Liver (tissue), 3 donors: ENCODE measurements around the gene PSTK.

Experiments
- CTCF ChIP-seq: fragments of 150-350 bp; IDR thresholded peaks from 2 replicates; pipeline ENCODE4 v1.5.1; 2017; ENCODE audit warnings: improper control_type of control experiment, low read depth, low read length; ENCODE audit not compliant: missing input control
- EGR1 ChIP-seq, 2 donors: IDR thresholded peaks; 2 replicates each; pipeline ENCODE4 v1.6.1; 2016 to 2018; ENCODE audit warnings: antibody characterized with exemption in 2 of 2, low read depth in 2 of 2
- FOXA1 ChIP-seq: IDR thresholded peaks from 2 replicates; pipeline ENCODE4 v1.6.1; 2016; ENCODE audit warnings: antibody characterized with exemption
- GABPA ChIP-seq, 2 donors: IDR thresholded peaks in 1 of 2; conservative IDR thresholded peaks in 1 of 2; 2 replicates each; pipeline ENCODE4 v1.6.1; 2016; ENCODE audit warnings: antibody characterized with exemption in 2 of 2, mild to moderate bottlenecking in 1 of 2, moderate library complexity in 1 of 2
- JUND ChIP-seq, 2 donors: IDR thresholded peaks; 2 replicates each; pipeline ENCODE4 v1.6.1; 2016; ENCODE audit warnings: antibody characterized with exemption in 2 of 2
- MAX ChIP-seq: IDR thresholded peaks from 2 replicates; pipeline ENCODE4 v1.6.1; 2016; ENCODE audit warnings: antibody characterized with exemption
- NR2F2 ChIP-seq: IDR thresholded peaks from 2 replicates; pipeline ENCODE4 v1.6.1; 2016; ENCODE audit warnings: antibody characterized with exemption
- RAD21 ChIP-seq, 2 donors: IDR thresholded peaks; 2 replicates each; pipeline ENCODE4 v1.6.1; 2016; ENCODE audit warnings: antibody characterized with exemption in 2 of 2, mild to moderate bottlenecking in 2 of 2
- REST ChIP-seq: IDR thresholded peaks from 2 replicates; pipeline ENCODE4 v1.6.1; 2016; ENCODE audit warnings: antibody characterized with exemption, mild to moderate bottlenecking
- RXRA ChIP-seq, 2 donors: IDR thresholded peaks; 2 replicates each; pipeline ENCODE4 v1.6.1; 2017 to 2018; ENCODE audit warnings: antibody characterized with exemption in 2 of 2, mild to moderate bottlenecking in 1 of 2
- SP1 ChIP-seq: IDR thresholded peaks from 2 replicates; pipeline ENCODE4 v1.6.1; 2018; ENCODE audit warnings: antibody characterized with exemption, mild to moderate bottlenecking
- YY1 ChIP-seq: IDR thresholded peaks from 2 replicates; pipeline ENCODE4 v1.6.1; 2016; ENCODE audit warnings: antibody characterized with exemption, mild to moderate bottlenecking
- ZBTB33 ChIP-seq: IDR thresholded peaks from 2 replicates; pipeline ENCODE4 v1.6.1; 2016; ENCODE audit warnings: antibody characterized with exemption
- donor health status: healthy.
- donor health status: healthy.

GRCh38 chr10:123021517-123021916, 41.3 kb downstream of the PSTK start:
- TF ChIP-seq CTCF (peak; percentile 47), RXRA (IDR thresholded peaks at IDR 0.05) (no peak), JUND (IDR thresholded peaks at IDR 0.05) (no peak), NR2F2 (no peak), MAX (no peak), SP1 (no peak), ZBTB33 (no peak), YY1 (no peak), GABPA (IDR thresholded peaks at IDR 0.05 in 1 of 2, conservative IDR thresholded peaks at IDR 0.05 in 1 of 2) (no peak), EGR1 (IDR thresholded peaks at IDR 0.05; ENCODE audit: low read depth in 2 of 2) (no peak), RAD21 (IDR thresholded peaks at IDR 0.05) (peak; percentile 77 to 78), FOXA1 (no peak), REST (no peak)
